ENCODE results near the gene RECK.
A peak's percentile ranks its signal among the peaks of the same experiment; 100 is the strongest.

The RECK gene

GRCh38 chr9:36153746-36154145 lies 117.0 kb downstream of the RECK start:
- H3F3A ChIP-seq (ENCODE audit: control insufficient read depth, insufficient read depth), result peaks cover 6% of the 10 kb centered on the region; the same call in 1 of the 2 replicates
- no peak overlapping the region for H3K4me3 ChIP-seq (ENCODE audit: low read length)
- H3K79me2 ChIP-seq (ENCODE audit: control insufficient read depth, low read length), result no peaks in the 10 kb centered on the region
- no peaks in the 10 kb centered on the region for H3K9me2 ChIP-seq (replicated peaks; ENCODE audit: control insufficient read depth, low read length)
- peak overlapping the region; percentile 4; the same call in 1 of the 2 replicates for H3K4me2 ChIP-seq (ENCODE audit: low read length)
- TF ChIP-seq EZH2phosphoT487 (IDR thresholded peaks at IDR 0.05; ENCODE audit: borderline replicate concordance, low read length) (no peak), CTCF (IDR thresholded peaks at IDR 0.05; ENCODE audit: low read depth, low read length, poor library complexity, severe bottlenecking) (no peak)
- H3K27me3 ChIP-seq (ENCODE audit: control insufficient read depth, low read length), result no peaks in the 10 kb centered on the region
- H4K20me1 ChIP-seq (ENCODE audit: control insufficient read depth, insufficient read depth, low read depth, low read length), result no peaks in the 10 kb centered on the region
- H3K9me3 ChIP-seq (ENCODE audit: control insufficient read depth, insufficient read depth, low read length), result no peaks in the 10 kb centered on the region
- no peak overlapping the region for H3K27ac ChIP-seq (ENCODE audit: low read depth, low read length)
- peaks cover 39% of the 10 kb centered on the region for H3K4me1 ChIP-seq (ENCODE audit: control insufficient read depth, low read length)
- H3K36me3 ChIP-seq (ENCODE audit: control insufficient read depth, low read length), result no peaks in the 10 kb centered on the region

- Histone ChIP-seq H3K27ac (ENCODE audit: low read depth, low read length) (no peak overlapping the region), H4K20me1 (ENCODE audit: control insufficient read depth, insufficient read depth, low read depth, low read length) (no peaks in the 10 kb centered on the region), H3K4me3 (ENCODE audit: low read length) (no peak overlapping the region), H3F3A (ENCODE audit: control insufficient read depth, insufficient read depth) (peaks cover 6% of the 10 kb centered on the region; the same call in 1 of the 2 replicates), H3K27me3 (ENCODE audit: control insufficient read depth, low read length) (no peaks in the 10 kb centered on the region), H3K79me2 (ENCODE audit: control insufficient read depth, low read length) (no peaks in the 10 kb centered on the region), H3K9me3 (ENCODE audit: control insufficient read depth, insufficient read depth, low read length) (no peaks in the 10 kb centered on the region), H3K36me3 (ENCODE audit: control insufficient read depth, low read length) (no peaks in the 10 kb centered on the region), H3K4me1 (ENCODE audit: control insufficient read depth, low read length) (peaks cover 39% of the 10 kb centered on the region), H3K4me2 (ENCODE audit: low read length) (no peak overlapping the region; the same call in 1 of the 2 replicates), H3K9me2 (replicated peaks; ENCODE audit: control insufficient read depth, low read length) (no peaks in the 10 kb centered on the region)
- TF ChIP-seq EZH2phosphoT487 (IDR thresholded peaks at IDR 0.05; ENCODE audit: borderline replicate concordance, low read length), result no peak
- TF ChIP-seq CTCF (IDR thresholded peaks at IDR 0.05; ENCODE audit: low read depth, low read length, poor library complexity, severe bottlenecking), result no peak
These were observed 117.7 kb downstream of the RECK start for GRCh38 chr9:36154331-36154952.

- peaks cover 34% of the 10 kb centered on the region for H3K4me1 ChIP-seq (ENCODE audit: control insufficient read depth, low read length)
- no peaks in the 10 kb centered on the region for H3K9me3 ChIP-seq (ENCODE audit: control insufficient read depth, insufficient read depth, low read length)
- H3F3A ChIP-seq (ENCODE audit: control insufficient read depth, insufficient read depth), result peaks cover 6% of the 10 kb centered on the region; the same call in 1 of the 2 replicates
- H3K27me3 ChIP-seq (ENCODE audit: control insufficient read depth, low read length), result no peaks in the 10 kb centered on the region
- H3K27ac ChIP-seq (ENCODE audit: low read depth, low read length), result no peak overlapping the region
- H3K79me2 ChIP-seq (ENCODE audit: control insufficient read depth, low read length), result no peaks in the 10 kb centered on the region
- no peaks in the 10 kb centered on the region for H4K20me1 ChIP-seq (ENCODE audit: control insufficient read depth, insufficient read depth, low read depth, low read length)
- TF ChIP-seq CTCF (IDR thresholded peaks at IDR 0.05; ENCODE audit: low read depth, low read length, poor library complexity, severe bottlenecking), result no peak
- no peak for TF ChIP-seq EZH2phosphoT487 (IDR thresholded peaks at IDR 0.05; ENCODE audit: borderline replicate concordance, low read length)
- no peaks in the 10 kb centered on the region for H3K36me3 ChIP-seq (ENCODE audit: control insufficient read depth, low read length)
- H3K4me3 ChIP-seq (ENCODE audit: low read length), result no peak overlapping the region
- H3K9me2 ChIP-seq (replicated peaks; ENCODE audit: control insufficient read depth, low read length), result no peaks in the 10 kb centered on the region
- H3K4me2 ChIP-seq (ENCODE audit: low read length), result no peak overlapping the region
These were observed 119.4 kb downstream of the RECK start for GRCh38 chr9:36156116-36156515.

Data from DOHH2 (cell line).